Fibroblast of pulmonary artery (primary cell): ENCODE measurements around the gene RNPEP.
A peak's percentile ranks its signal among the peaks of the same experiment; 100 is the strongest.

Source experiments
- DNase-seq: peaks from one replicate; pipeline ENCODE4 v3.0.0-alpha.2; 2010; ENCODE audit warnings: low read depth
- H3K4me3 ChIP-seq: replicated peaks from 2 replicates; pipeline ENCODE4 v1.5.1; 2011; ENCODE audit warnings: low read depth, mild to moderate bottlenecking, control low read depth, low read length, moderate library complexity
- CTCF ChIP-seq: IDR thresholded peaks from 2 replicates; pipeline ENCODE4 v1.5.1; 2011; ENCODE audit warnings: mild to moderate bottlenecking, control low read depth, low read length, inconsistent platforms; ENCODE audit errors: missing control alignments

Gene RNPEP

GRCh38 chr1:202002507-202002906 is 20.1 kb downstream of the RNPEP start:
- no peak for TF ChIP-seq CTCF
- H3K4me3 ChIP-seq = no peak overlapping the region
- DNase-seq = no peak

DNA sequence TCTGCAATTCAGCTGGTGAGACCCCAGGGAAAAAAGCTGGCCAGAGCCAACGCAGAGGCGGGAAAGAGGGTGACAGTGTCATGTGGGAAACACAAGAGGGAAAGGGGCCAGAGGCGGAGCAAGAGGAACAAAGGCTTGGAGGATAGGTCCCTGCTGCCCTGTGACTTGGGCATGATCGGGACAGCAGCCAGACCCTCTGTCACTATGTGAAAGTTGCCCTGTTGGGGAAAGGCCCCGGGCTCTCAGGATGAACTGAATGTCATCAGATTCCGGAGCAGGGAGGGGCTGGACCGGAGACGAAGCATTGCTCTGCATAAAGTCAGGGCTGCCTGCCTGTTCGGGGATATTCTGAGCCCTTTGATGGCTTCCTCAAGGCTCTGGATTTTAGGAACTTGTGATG is 22.3 kb downstream of the RNPEP start:
- TF ChIP-seq CTCF = no peak
- no peak overlapping the region for H3K4me3 ChIP-seq
- DNase-seq = no peak

GRCh38 chr1:202005958-202006357 is 23.5 kb downstream of the RNPEP start:
- TF ChIP-seq CTCF = peak; percentile 41
- H3K4me3 ChIP-seq = no peak overlapping the region
- peak; percentile 39 for DNase-seq

GRCh38 chr1:202007304-202007703 is 24.9 kb downstream of the RNPEP start:
- no peak for DNase-seq
- H3K4me3 ChIP-seq = no peak overlapping the region
- no peak for TF ChIP-seq CTCF

DNA sequence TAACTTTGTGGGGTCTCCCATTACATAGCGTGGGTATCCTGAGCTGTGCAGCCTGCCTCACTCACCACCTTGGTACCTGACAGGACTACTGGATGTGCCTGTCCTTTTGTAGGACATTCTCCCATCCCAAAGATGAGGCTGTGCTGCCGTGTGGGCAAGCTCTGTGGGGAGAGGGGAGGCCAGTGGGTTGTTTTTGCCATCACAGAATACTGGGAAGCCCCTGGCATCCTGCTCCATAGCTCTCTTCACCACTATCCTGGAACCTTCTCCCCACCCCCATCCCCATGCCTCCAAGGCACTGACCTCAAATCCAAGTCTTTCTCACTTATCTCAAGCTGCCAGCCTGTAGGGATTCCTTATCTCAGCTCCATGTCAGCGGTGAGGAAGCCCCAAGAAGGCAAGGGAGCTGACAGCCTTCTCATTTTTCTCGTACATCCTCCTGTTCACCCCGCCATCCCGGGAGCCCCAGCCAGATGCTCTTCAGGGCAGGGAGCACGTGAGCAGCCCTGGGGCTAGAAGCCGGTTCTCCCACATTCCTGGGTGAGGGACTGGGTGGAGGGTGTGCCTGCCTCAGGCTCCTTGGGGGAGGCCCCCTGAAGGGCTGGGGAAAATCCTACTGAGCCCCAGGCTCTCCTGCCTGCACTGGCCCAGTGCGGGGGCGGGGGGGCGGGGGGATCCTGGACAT is 25.5 kb downstream of the RNPEP start:
- no peak for TF ChIP-seq CTCF
- H3K4me3 ChIP-seq = no peak overlapping the region
- DNase-seq = no peak

GRCh38 chr1:202009326-202010179 is 27.1 kb downstream of the RNPEP start:
- TF ChIP-seq CTCF = peak; percentile 91
- H3K4me3 ChIP-seq = no peak overlapping the region
- peak; percentile 82 for DNase-seq
